Adipose tissue (tissue), 3 donors: Measurements from ENCODE around the gene OR4C5. TPM values are rescaled to one million over a fixed set of nuclear protein-coding genes. Genes with fewer than 3 reads are reported as not detected.
"Not testable (repeated sequence)": the region's sequence is repeated elsewhere in the genome, so short reads cannot be mapped to it uniquely, and the experiment has no call there.

Experiments used
- H3K27ac ChIP-seq: one replicate; pipeline ENCODE4 v1.5.1; 2013; ENCODE audit warnings: low read depth, low read length
- WGBS, 3 donors: extraction: QIAGEN DNeasy Blood & Tissue Kit; methylation state at CpG; one replicate each; pipeline ENCODE4 v1.1.7; 2013; 5-methylcytosine and 5-hydroxymethylcytosine counted together
- polyA plus RNA-seq, 3 donors: library from polyadenylated mRNA; stranded (reverse); fragments of 200-250 nt; gene quantifications; one replicate each; pipeline ENCODE4 v1.2.3, GENCODE V29; 2013
- donor health status: healthy with polysubstance abuse.
- donor health status: Bipolar disorder and iron deficiency.
- donor health status: healthy.

The OR4C5 gene
- not detected for polyA plus RNA-seq

- WGBS, 3 donors, result 57 to 85% (median 82%) methylated on average over 2 of the region's 2 CpGs
- H3K27ac ChIP-seq, result no peak within 1 kb of the TSS
Observed at GRCh38 chr11:48366365-48366764, at the start of gene OR4C5. OR4C5 (minus strand) TSS chr11:48366465; CDS start chr11:48366465, 0 bp downstream.

GRCh38 chr11:48384670-48385069 is 18.4 kb upstream of the OR4C5 start:
- WGBS, 3 donors, result 37 to 51% (median 48%) methylated on average over 4 of the region's 4 CpGs

GRCh38 chr11:48384151-48384550 is 17.9 kb upstream of the OR4C5 start:
- not testable (repeated sequence) for H3K27ac ChIP-seq

More at GRCh38 chr11:48384670-48385069, 18.4 kb upstream of the OR4C5 start:
- H3K27ac ChIP-seq, result no peak overlapping the region

GRCh38 chr11:48361289-48361688 is 5.0 kb downstream of the OR4C5 start:
- WGBS, 3 donors, result 33 to 43% (median 42%) methylated on average over 2 of the region's 2 CpGs
- not testable (repeated sequence) for H3K27ac ChIP-seq

More at GRCh38 chr11:48384151-48384550, 17.9 kb upstream of the OR4C5 start:
- 40 to 66% (median 53%) methylated on average over 2 of the region's 2 CpGs for WGBS, 3 donors

- WGBS, 3 donors, result 82 to 97% (median 86%) methylated on average over 1 of the region's 1 CpG
- no peak overlapping the region for H3K27ac ChIP-seq
Observed at GRCh38 chr11:48354677-48355076, 11.6 kb downstream of the OR4C5 start.

GRCh38 chr11:48354013-48354412 is 12.3 kb downstream of the OR4C5 start:
- 80 to 93% (median 90%) methylated on average over 4 of the region's 4 CpGs for WGBS, 3 donors
- no peak overlapping the region for H3K27ac ChIP-seq

GRCh38 chr11:48346286-48346685 is 20.0 kb downstream of the OR4C5 start:
- not testable (repeated sequence) for H3K27ac ChIP-seq
- WGBS, 3 donors, result 65 to 74% (median 71%) methylated on average over 5 of the region's 5 CpGs

- H3K27ac ChIP-seq, result not testable (repeated sequence)
- WGBS, 3 donors, result 51 to 64% (median 62%) methylated on average over 2 of the region's 2 CpGs
Observed at GRCh38 chr11:48342505-48342904, 23.8 kb downstream of the OR4C5 start.

GRCh38 chr11:48341466-48341865 is 24.8 kb downstream of the OR4C5 start:
- H3K27ac ChIP-seq, result no peak overlapping the region
- 43 to 57% (median 50%) methylated on average over 2 of the region's 2 CpGs for WGBS, 3 donors

GRCh38 chr11:48324620-48325019 is 41.6 kb downstream of the OR4C5 start, which contains the start of gene OR4C3:
OR4C3 (plus strand) TSS chr11:48324920; CDS start chr11:48325022, 102 bp downstream.
- not testable (repeated sequence) for H3K27ac ChIP-seq

GRCh38 chr11:48319813-48320212 is 46.5 kb downstream of the OR4C5 start:
- WGBS, 3 donors, result 75 to 78% (median 77%) methylated on average over 2 of the region's 2 CpGs
- H3K27ac ChIP-seq, result not testable (repeated sequence)

Other genes with a start within 250 kb of the OR4C5 start
- gene OR4B1, start 149.7 kb downstream of the OR4C5 start, polyA plus RNA-seq, result not detected
- gene OR4X2, start 121.4 kb downstream of the OR4C5 start, polyA plus RNA-seq, result not detected
- under 1 TPM in 1 of 3 donors, not detected in 2; 0.45 TPM for gene OR4X1, start 102.6 kb downstream of the OR4C5 start, polyA plus RNA-seq
- not detected for gene OR4S1, start 60.2 kb downstream of the OR4C5 start, polyA plus RNA-seq
- not detected for gene OR4C3, start 41.5 kb downstream of the OR4C5 start, polyA plus RNA-seq
- gene OR4A47, start 122.3 kb upstream of the OR4C5 start, polyA plus RNA-seq, result not detected